H1 (cell line): Measurements from ENCODE around the gene OCSTAMP. TPM values are rescaled to one million over a fixed set of nuclear protein-coding genes. Genes with fewer than 3 reads are reported as not detected.

Experiments
- EGR1 ChIP-seq: IDR thresholded peaks from 2 replicates; pipeline ENCODE4 v1.6.1; 2011; ENCODE audit warnings: low read depth, low read length, borderline replicate concordance
- JUN ChIP-seq: IDR thresholded peaks from 2 replicates; pipeline ENCODE4 v1.6.1; 2011; ENCODE audit warnings: low read depth, mild to moderate bottlenecking, improper control_type of control experiment, low read length
- KDM1A ChIP-seq: fragments of 200-600, 300-600 bp; sonication (generic); IDR thresholded peaks from 2 replicates; pipeline ENCODE4 v1.7.1; 2016; ENCODE audit warnings: mild to moderate bottlenecking, low read length, borderline replicate concordance
- POLR2A ChIP-seq, 2 experiments: IDR thresholded peaks; 1 replicate in 1 of 2; 2 replicates in 1 of 2; pipeline ENCODE4 v1.6.1; 2011; ENCODE audit warnings: low read depth in 2 of 2, low read length in 2 of 2, mild to moderate bottlenecking in 2 of 2; ENCODE audit errors: control extremely low read depth in 1 of 2
- SP1 ChIP-seq: IDR thresholded peaks from 2 replicates; pipeline ENCODE4 v1.6.1; 2011; ENCODE audit warnings: low read depth, low read length
- polyA plus RNA-seq, 7 experiments: library from polyadenylated mRNA; depleted of rRNA in 3 of 7; stranded (reverse) in 5 of 7; unstranded in 2 of 7; fragments of >200 nt in 5 of 7; fragments of 200-250 nt in 2 of 7; gene quantifications; 1 replicate in 5 of 7; 2 replicates in 1 of 7; 4 replicates in 1 of 7; pipeline versions ENCODE4 v1.2.1 to v1.2.3, GENCODE V29; 2011 to 2013; ENCODE audit warnings: missing spikeins in 2 of 7, mixed read lengths in 2 of 7
- total RNA-seq: library from RNA; stranded (reverse); fragmentation: NEBNext Ultra II Directional; extraction: Animal tissue kit (Norgen Biotek cat#: 25700); gene quantifications from 2 replicates; pipeline ENCODE4 v1.2.1, GENCODE V29; 2021

Gene OCSTAMP
- total and polyA plus RNA-seq, 2 of the 8 experiments (the other 6 are each of a cell fraction or from before 2014, with no cell fraction given) = 0.09 to 0.13 TPM

- TF ChIP-seq SP1 (no peak), POLR2A (IDR thresholded peaks at IDR 0.05; ENCODE audit: control extremely low read depth in 1 of 2, low read depth in 2 of 2, low read length in 2 of 2) (no peak), KDM1A (no peak), EGR1 (no peak), JUN (no peak)
Measured at GRCh38 chr20:46572153-46572552, 21.7 kb upstream of the OCSTAMP start (continued).
